Activated T-cell treated with anti-CD3 and anti-CD28 coated beads, Interleukin-2, amount 50 U/mL, for 4 hours (primary cell): ENCODE measurements around the gene RPS28. TPM values are rescaled to one million over a fixed set of nuclear protein-coding genes. Genes with fewer than 3 reads are reported as not detected.
"Not testable (repeated sequence)": the region's sequence is repeated elsewhere in the genome, so short reads cannot be mapped to it uniquely, and the experiment has no call there.

Source experiments
- ATAC-seq, 2 donors: fragments of 200-7000 bp; cut with Tn5 transposase; one replicate each; pipeline ENCODE4 v1.10.0; 2021
- DNase-seq: peaks from one replicate; pipeline ENCODE4 v3.0.0-alpha.2; 2020
- H3K27me3 Mint-ChIP-seq: one replicate; pipeline ENCODE4 v1.8.0; 2021; ENCODE audit warnings: low read depth, mixed read lengths
- H3K36me3 Mint-ChIP-seq: one replicate; pipeline ENCODE4 v1.8.0; 2022; ENCODE audit warnings: mixed read lengths; ENCODE audit not compliant: insufficient read depth
- H3K4me1 Mint-ChIP-seq: one replicate; pipeline ENCODE4 v1.8.0; 2021; ENCODE audit warnings: low read depth, mixed read lengths
- H3K4me3 Mint-ChIP-seq: one replicate; pipeline ENCODE4 v1.8.0; 2021; ENCODE audit warnings: mild to moderate bottlenecking, moderate library complexity, mixed read lengths
- H3K9me3 Mint-ChIP-seq: one replicate; pipeline ENCODE4 v1.8.0; 2021; ENCODE audit warnings: mixed read lengths
- total RNA-seq, 3 donors: library from RNA; stranded (reverse); gene quantifications; one replicate each; pipeline ENCODE4 v1.2.1, GENCODE V29; 2021

Gene RPS28
- total RNA-seq, 3 donors from 2014 or later = 2,484 to 2,756 (median 2,693) TPM

DNA sequence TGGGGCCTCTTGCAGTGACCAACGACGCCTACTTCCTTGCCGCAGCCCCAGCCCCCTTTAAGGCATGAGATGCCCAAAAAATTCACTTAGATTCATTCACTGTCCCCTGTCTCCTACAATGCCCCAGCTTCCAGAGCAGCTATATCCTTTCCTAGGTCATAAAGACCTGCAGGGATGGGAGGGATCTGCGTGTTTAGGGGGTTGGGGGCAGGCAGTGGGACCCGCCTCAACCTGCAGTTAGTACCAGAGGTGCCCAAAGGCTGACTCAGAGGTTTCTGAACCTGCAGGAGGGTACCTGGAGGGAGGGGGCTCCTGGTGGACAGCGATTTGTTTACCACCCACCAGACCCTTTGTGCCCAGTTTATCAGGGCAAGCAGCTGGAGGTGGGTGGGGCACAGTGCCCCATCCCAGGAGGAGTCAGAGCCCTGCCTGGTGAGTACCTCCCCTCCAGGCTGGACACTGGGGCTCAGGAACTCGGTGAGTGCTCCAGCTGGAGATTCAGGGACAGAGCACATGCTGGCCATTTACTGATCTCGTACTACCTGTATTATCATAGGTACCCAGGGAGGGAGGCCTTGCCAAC lies 10.1 kb downstream of the RPS28 start:
- Mint-ChIP-seq H3K4me3 (no peak overlapping the region), H3K27me3 (peaks cover 11% of the 10 kb centered on the region), H3K4me1 (peaks cover 4% of the 10 kb centered on the region), H3K36me3 (no peaks in the 10 kb centered on the region), H3K9me3 (no peaks in the 10 kb centered on the region)
- no peak for ATAC-seq
- no peak for DNase-seq

DNA sequence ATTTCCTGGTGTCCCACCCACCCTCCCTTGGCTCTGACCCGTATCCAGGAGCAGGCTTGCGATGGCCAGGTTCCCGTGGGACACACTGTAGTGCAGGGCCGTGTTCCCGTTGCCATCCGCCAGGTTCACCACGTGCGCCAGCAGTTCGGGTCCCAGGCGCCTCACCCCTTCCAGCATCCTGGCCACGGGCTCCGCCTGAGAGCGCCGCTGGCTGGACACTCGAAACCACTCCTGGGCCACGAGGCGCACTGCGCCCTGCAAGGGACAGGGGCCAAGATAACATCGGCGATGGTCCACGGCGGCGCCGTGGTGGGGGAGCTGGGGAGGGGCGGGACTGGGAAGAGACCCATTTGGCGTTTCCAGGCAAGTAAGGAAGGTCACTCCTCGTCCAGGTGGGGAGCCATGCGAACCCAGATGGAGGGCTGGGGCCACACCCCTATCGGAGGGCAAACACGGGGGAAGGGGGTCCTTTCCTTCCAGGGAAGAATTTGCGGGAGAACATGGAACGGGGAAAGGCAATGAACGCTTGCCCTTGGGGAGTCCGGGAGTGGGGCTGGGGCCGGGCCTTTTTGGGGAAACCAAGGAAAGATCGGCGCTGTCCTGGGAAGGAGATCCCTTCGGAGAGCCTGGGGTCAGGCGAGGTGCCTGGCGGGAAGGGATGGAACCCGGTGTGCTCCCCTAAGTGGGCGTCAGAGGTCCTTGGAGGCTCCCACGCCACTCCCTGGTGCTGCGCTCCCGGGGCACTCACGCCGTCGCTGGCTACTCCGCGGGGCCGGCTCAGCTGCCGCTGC lies 11.9 kb downstream of the RPS28 start:
- Mint-ChIP-seq H3K4me1 (peaks cover 4% of the 10 kb centered on the region), H3K27me3 (peaks cover 25% of the 10 kb centered on the region), H3K36me3 (no peaks in the 10 kb centered on the region), H3K4me3 (no peak overlapping the region), H3K9me3 (no peaks in the 10 kb centered on the region)
- no peak for ATAC-seq
- no peak for DNase-seq

DNA sequence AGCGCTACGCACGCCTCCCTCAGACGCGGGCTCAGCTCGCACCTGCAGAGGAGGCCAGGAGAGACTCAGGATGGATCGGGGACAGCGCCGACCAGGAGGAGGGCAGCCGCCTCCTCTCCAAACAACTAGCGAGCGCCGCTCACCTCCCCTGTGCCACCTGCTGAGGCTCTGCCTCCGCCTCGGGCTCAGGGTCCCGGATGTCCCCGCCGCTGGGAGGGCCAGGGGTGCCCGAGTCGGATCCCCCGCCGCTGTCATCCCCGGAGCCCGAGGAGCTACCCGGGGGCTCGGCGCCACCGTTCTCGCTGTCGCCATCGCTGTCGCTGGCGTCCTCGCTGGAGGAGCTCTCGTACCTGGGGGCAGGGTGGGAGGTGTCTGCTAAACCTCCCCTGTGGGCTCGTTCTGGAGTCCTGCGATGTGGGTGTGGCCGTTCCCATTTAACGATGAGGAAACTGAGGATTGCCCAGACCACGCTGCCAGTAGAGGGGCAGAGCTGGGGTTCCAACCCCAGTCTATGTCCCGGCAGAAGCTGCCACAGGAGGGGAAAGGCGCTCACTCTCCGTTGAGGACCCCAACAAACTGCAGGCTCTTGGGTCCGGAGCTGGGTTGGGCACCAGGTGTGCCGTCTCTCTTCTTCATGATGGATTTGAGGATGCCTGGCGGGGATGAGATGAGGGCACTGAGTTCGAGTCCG lies 12.6 kb downstream of the RPS28 start:
- ATAC-seq (no peak), DNase-seq (no peak)
- Mint-ChIP-seq H3K9me3 (no peaks in the 10 kb centered on the region), H3K4me1 (peaks cover 4% of the 10 kb centered on the region), H3K27me3 (peaks cover 30% of the 10 kb centered on the region), H3K36me3 (no peaks in the 10 kb centered on the region), H3K4me3 (no peak overlapping the region)

DNA sequence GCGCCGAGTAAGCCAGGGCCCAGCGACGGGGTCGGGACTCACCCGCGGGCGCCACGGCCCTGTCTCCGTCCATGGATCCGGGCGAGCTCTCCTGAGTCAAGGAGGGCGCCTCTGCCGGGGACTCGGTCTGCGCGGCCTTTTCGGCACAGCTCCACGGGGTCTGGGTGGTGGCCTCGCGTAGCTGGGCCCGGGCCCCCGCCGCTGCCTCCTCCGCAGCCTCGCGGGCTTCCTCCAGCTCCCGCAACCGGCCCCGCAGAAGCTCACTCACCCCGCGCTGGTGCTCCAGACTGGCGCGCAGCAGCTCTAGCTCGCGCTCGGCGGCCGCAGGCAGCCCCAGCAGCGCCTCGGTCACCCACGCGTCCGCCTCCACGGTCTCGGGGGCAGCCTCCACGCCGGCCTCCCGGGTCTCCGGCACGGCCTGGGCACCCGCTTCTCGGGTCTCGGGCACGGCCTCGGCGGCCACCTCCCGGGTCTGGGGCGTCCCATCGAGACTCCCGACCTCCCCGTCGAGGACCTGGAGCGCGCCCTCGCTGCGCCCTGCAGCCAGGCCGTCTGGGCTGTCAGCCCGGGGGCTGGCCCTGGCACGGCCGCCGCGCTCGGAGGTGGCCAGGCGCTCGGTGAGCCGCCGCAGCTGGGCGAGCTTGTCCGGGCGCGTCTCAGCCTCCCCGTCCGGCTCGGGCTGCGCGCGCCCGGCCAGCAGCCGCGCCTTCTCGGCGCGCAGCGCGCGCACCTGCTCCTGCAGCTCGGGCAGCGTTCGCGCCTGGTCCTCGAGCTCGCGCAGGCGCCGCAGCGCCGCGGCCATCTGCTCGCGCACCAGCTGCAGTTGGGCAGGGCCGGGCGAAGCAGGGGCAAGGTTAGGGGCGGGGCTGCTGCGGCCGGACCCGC lies 13.4 kb downstream of the RPS28 start:
- H3K4me1 Mint-ChIP-seq = peaks cover 4% of the 10 kb centered on the region
- H3K9me3 Mint-ChIP-seq = no peaks in the 10 kb centered on the region
- peak; percentile 68 to 78 for ATAC-seq
- H3K27me3 Mint-ChIP-seq = peaks cover 32% of the 10 kb centered on the region
- H3K4me3 Mint-ChIP-seq = no peak overlapping the region
- DNase-seq = no peak
- H3K36me3 Mint-ChIP-seq = no peaks in the 10 kb centered on the region

DNA sequence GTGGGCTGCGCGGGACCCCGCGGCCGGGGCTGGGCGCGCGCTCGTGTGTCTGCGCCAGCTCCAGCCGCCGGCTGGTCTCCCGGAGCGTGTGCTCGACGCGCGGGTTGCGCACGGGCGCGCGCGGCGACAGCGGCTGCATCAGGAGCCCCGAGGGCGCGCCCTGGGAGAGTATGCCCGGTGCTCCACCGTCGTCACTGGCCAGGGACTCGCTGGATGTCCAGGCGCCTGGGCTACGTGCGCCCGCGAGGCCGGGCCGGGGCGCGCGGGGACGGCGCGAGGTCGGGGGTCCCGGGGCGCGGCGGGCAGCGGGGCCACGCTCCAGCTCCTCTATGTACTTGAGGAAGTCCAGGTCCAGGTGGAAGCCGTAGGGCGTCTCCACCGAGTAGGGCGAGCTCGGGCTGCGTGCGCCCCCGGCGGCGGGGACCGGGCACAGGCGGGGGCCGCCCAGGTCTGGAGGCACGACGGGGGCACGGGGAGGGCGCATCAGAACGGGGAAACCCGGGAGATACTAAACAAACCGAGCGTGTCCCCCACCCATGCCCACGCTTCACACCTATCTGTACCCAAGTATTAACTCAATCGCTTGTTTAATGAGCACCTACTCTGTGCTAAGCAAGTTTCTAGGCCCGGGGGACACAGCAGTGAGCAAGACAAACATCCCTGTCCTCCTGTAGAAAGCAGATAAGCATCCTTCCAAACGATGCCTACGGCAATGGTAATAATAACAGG lies 14.2 kb downstream of the RPS28 start:
- peaks cover 4% of the 10 kb centered on the region for H3K4me1 Mint-ChIP-seq
- no peaks in the 10 kb centered on the region for H3K36me3 Mint-ChIP-seq
- no peak for DNase-seq
- H3K4me3 Mint-ChIP-seq = peak overlapping the region; percentile 44
- H3K27me3 Mint-ChIP-seq = peaks cover 33% of the 10 kb centered on the region
- ATAC-seq = peak; percentile 69 to 71
- no peaks in the 10 kb centered on the region for H3K9me3 Mint-ChIP-seq

DNA sequence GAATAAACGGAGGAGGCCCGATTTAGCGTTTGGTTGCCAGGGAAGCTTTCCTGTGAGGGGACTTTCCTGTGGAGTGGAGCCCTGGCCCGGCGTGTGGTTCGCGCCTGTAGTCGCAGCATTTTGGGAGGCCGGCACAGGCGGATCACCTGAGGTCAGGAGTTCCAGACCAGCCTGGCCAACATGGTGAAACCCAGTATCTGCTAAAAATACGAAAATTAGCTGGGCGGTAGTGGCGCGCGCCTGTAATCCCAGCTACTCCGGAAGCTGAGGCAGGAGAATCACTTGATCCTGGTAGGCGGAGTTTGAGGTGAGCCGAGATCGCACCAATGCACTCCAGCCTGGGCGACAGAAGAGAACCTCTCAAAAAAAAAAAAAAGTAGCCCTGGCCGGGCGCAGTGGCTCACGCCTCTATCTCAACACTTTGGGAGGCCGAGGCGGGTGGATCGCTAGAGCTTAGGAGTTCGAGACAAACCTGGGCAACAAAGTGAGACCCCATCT lies 14.8 kb downstream of the RPS28 start:
- no peak for DNase-seq
- H3K9me3 Mint-ChIP-seq = no peaks in the 10 kb centered on the region
- H3K4me1 Mint-ChIP-seq = peaks cover 7% of the 10 kb centered on the region
- peaks cover 36% of the 10 kb centered on the region for H3K27me3 Mint-ChIP-seq
- H3K4me3 Mint-ChIP-seq = peak overlapping the region; percentile 44
- H3K36me3 Mint-ChIP-seq = no peaks in the 10 kb centered on the region
- no peak for ATAC-seq

DNA sequence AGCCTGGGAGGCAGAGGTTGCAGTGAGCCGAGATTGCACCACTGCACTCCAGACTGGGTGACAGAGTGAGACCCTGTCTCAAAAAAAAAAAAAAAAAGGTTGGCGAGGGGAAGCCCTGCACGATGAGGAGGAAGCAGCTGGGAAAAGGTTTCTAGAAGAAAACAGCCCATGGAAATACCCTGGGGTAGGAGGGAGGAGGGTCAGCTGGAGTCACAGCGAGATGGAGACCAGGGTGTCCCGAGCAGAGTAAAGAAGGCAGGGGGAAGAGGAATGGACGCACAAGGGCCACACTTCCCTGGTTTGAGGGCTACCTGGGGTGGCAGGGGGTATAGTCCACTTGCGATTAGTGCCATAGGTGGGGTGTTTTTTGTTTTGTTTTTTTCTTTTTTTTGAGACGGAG lies 15.4 kb downstream of the RPS28 start:
- DNase-seq (no peak), ATAC-seq (no peak)
- no peaks in the 10 kb centered on the region for H3K9me3 Mint-ChIP-seq
- no peaks in the 10 kb centered on the region for H3K36me3 Mint-ChIP-seq
- no peak overlapping the region for H3K4me3 Mint-ChIP-seq
- H3K4me1 Mint-ChIP-seq = peaks cover 7% of the 10 kb centered on the region
- H3K27me3 Mint-ChIP-seq = peaks cover 36% of the 10 kb centered on the region

DNA sequence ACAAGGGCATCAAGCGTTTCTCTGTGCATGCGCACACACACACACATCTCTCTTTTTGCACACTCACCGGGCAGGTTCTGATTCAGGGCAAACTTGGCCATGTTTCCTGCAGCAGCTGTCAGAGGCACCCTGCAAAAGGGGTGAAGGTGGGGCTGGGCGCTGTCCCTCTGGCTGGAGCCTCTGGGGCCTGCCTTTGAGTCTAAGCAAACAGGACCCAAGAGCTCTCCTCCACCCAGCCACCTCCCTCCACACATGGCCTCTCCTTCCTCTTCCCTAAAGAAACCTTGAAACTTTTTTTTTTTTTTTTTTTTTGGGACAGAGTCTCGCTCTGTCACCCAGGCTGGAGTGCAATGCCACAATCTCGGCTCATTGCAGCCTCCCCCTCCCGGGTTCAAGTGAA lies 16.4 kb downstream of the RPS28 start:
- Mint-ChIP-seq H3K36me3 (no peaks in the 10 kb centered on the region), H3K9me3 (no peaks in the 10 kb centered on the region), H3K4me1 (peaks cover 7% of the 10 kb centered on the region), H3K27me3 (peaks cover 36% of the 10 kb centered on the region), H3K4me3 (no peak overlapping the region)
- DNase-seq (no peak), ATAC-seq (no peak)

DNA sequence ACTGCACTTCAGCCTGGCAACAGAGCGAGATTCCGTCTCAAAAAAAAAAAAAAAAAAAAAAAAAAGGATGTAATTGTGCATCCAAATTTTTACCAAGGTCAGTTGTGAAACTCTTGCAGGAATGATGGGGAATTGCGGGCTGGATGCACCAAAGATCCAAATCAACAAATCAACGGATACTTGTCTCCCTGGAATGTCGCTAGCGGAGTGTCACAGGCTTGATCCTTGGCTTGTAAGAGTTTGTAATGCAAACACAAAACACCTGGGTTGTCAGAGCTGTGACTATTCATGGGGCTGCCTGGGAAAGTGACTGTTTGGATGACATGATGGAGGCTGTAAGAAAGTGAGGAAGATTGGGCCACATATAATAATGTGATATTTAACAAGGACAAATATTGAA lies 17.5 kb downstream of the RPS28 start:
- Mint-ChIP-seq H3K9me3 (no peaks in the 10 kb centered on the region), H3K27me3 (peaks cover 36% of the 10 kb centered on the region), H3K4me1 (peaks cover 11% of the 10 kb centered on the region), H3K4me3 (no peak overlapping the region), H3K36me3 (no peaks in the 10 kb centered on the region)
- DNase-seq (no peak), ATAC-seq (no peak)

DNA sequence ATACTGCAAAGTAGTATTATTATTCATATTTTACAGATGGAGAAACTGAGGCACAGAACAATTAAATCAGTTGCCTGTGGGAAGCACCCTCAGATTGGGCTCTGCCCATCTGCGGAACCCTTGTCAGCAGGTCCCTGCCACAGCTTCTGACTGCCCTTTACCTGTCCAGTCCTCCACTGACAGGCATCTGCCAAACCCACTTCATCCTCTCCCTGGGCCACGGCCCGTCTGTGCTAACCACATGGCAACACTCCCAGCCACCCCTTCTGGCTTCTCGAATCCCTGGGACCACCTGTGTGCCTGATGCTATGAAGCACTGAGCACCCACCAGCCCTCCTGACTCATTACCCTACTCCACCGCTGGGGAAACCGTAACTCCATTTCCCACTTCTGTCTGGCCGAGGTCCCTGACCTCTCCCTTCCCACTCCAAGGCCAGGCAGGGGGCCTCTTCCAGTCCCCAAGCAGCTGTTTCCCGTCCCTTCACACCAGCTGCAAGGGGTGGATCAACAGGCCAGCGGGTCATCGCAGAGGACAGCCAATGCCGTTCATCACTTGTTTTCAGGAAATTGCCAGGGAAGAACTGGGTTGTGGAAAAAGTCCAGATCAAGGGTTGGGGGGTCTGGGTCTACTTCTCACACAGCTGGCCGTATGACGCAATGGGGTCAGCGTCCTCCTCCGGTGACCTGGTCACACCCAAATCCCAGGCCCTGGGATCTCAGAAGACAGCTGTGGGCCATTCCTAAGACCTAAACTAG lies 19.2 kb downstream of the RPS28 start:
- DNase-seq (no peak), ATAC-seq (no peak)
- Mint-ChIP-seq H3K27me3 (peaks cover 31% of the 10 kb centered on the region), H3K4me1 (peaks cover 11% of the 10 kb centered on the region), H3K9me3 (no peaks in the 10 kb centered on the region), H3K36me3 (no peaks in the 10 kb centered on the region), H3K4me3 (no peak overlapping the region)

DNA sequence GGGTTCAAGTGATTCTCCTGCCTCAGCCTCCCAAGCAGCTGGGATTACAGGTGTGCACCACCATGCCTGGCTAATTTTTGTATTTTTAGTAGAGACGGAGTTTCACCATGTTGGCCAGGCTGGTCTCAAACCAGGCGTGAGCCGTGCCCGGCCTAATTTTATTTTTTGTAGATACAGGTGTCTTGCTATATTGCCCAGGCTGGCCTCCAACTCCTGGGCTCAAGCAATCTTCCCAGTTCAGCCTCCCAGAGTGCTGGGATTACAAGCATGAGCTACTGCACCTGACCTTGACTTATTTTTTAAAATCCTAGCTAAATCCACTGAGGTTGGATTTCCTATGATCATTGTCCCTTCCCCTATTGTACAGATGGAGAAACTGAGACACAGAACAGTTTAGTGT lies 20.2 kb downstream of the RPS28 start:
- ATAC-seq, DNase-seq, H3K9me3 Mint-ChIP-seq, H3K4me3 Mint-ChIP-seq, H3K4me1 Mint-ChIP-seq, H3K36me3 Mint-ChIP-seq: not testable (repeated sequence)
- peaks cover 24% of the 10 kb centered on the region for H3K27me3 Mint-ChIP-seq

DNA sequence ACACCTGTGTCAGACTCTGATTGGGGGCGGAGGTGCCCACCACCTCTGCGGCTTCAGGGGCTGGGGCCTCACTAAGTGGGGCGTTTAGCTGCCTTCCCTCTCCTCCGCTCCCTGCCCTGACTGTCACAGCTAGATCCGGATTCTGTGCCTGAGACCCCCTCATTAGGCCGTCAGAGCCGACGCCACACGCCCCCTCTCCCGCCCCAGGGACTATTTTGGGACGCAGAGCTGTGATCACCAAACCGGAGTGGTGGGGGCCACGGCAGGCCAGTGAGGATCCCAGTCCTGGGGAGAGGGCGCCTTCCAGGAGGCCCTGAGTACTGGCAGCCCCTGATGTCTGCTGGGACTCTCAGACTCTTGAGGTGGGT lies 21.0 kb downstream of the RPS28 start:
- peaks cover 20% of the 10 kb centered on the region for H3K27me3 Mint-ChIP-seq
- ATAC-seq = no peak
- H3K36me3 Mint-ChIP-seq = no peaks in the 10 kb centered on the region
- no peaks in the 10 kb centered on the region for H3K9me3 Mint-ChIP-seq
- DNase-seq = no peak
- H3K4me1 Mint-ChIP-seq = peaks cover 8% of the 10 kb centered on the region
- H3K4me3 Mint-ChIP-seq = no peak overlapping the region
